GM18526 (cell line): ENCODE data around the gene CDHR5.

Experiments used
- POLR2A ChIP-seq: IDR thresholded peaks from 3 replicates; pipeline ENCODE4 v1.6.1; 2011; ENCODE audit not compliant: insufficient read length; ENCODE audit errors: extremely low read depth

Gene CDHR5

DNA sequence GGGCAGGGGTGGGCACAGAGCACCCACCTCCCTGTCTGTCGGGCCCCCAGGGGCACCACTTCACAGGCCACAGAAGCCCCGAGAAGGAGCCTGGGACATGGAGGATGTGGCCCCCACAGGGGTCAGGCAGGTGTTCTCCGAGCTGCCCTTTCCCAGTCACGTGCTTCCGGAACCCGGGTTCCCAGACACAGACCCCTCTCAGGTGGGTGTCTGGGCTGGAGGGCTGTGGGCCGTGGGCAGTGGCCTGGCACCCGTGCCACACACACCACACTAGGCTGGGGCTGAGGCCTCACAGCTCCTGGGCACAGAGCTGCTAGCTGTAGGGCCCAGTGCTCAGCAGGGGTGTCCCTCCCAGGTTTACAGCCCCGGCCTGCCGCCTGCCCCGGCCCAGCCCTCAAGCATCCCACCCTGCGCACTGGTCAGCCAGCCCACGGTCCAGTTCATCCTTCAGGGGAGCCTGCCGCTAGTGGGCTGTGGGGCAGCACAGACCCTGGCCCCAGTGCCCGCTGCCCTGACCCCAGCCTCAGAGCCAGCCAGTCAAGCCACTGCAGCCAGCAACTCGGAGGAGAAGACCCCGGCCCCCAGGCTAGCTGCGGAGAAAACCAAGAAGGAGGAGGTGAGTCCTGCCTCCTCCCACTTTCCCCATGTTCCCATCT lies 14.5 kb downstream of the CDHR5 start:
- TF ChIP-seq POLR2A = no peak

DNA sequence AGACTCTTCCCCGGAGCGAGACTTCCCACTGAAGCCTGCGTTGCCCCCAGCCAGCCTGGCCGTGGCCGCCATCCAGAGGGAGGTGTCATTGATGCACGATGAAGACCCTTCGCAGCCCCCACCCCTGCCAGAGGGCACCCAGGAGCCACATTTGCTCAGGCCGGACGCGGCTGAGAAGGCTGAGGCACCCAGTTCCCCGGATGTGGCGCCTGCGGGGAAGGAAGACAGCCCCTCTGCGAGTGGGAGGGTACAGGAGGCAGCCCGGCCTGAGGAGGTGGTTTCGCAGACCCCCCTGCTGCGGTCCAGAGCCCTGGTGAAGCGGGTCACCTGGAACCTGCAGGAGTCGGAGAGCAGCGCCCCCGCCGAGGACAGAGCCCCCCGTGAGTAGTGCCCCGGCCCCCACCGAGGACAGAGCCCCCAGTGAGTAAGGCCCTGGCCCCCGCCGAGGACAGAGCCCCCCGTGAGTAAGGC lies 15.4 kb downstream of the CDHR5 start:
- TF ChIP-seq POLR2A = no peak

DNA sequence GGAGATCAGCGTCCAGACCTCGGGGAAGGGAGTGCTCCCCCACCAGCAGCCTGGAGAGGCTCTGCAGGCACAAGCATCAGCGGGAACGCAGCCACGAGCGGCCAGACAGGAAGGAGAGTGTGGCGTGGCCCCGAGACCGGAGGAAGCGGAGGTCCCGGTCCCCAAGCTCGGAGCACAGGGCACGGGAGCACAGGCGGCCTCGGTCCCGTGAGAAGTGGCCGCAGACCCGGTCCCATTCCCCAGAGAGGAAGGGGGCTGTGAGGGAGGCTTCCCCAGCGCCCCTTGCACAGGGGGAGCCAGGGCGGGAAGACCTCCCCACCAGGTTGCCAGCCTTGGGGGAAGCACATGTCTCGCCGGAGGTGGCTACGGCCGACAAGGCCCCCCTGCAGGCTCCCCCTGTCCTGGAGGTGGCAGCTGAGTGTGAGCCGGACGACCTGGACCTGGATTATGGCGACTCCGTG lies 15.9 kb downstream of the CDHR5 start:
- TF ChIP-seq POLR2A = no peak

DNA sequence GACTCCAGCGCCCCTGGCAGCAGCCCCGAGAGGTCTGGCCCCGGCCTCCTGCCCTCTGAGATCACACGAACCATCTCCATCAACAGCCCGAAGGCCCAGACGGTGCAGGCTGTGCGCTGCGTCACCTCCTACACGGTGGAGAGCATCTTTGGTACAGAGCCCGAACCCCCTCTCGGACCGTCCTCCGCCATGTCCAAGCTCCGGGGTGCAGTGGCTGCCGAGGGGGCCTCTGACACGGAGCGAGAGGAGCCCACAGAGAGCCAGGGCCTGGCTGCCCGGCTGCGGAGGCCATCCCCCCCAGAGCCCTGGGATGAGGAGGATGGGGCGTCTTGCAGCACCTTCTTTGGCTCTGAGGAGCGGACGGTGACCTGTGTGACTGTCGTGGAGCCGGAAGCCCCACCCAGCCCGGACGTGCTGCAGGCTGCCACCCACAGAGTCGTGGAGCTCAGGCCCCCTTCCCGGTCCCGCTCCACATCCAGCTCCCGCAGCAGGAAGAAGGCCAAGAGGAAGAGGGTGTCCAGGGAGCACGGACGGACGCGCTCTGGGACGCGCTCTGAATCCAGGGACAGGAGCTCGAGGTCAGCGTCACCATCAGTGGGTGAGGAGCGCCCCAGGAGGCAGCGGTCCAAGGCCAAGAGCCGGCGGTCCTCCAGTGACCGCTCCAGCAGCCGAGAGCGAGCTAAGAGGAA lies 16.6 kb downstream of the CDHR5 start:
- no peak for TF ChIP-seq POLR2A

DNA sequence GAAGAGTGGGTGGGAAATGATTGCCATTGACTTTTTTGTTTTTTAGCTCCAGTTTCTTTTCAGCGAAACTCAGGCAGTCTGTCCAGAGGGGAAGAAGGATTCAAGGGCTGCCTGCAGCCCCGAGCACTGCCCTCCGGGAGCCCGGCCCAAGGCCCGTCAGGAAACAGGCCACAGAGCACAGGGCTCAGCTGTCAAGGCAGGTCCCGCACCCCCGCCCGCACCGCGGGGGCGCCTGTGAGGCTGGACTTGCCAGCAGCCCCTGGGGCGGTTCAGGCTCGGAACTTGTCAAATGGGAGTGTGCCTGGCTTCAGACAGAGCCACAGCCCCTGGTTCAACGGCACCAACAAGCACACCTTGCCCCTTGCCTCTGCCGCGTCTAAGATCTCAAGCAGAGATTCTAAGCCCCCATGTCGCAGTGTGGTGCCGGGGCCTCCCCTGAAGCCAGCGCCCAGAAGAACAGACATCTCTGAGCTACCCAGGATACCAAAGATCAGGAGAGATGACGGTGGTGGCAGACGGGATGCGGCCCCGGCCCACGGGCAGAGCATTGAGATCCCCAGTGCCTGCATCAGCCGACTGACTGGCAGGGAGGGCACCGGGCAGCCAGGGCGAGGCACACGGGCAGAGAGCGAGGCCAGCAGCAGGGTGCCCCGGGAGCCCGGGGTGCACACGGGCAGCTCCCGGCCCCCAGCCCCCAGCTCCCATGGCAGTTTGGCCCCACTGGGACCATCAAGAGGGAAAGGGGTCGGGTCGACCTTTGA lies 17.6 kb downstream of the CDHR5 start:
- TF ChIP-seq POLR2A = no peak

DNA sequence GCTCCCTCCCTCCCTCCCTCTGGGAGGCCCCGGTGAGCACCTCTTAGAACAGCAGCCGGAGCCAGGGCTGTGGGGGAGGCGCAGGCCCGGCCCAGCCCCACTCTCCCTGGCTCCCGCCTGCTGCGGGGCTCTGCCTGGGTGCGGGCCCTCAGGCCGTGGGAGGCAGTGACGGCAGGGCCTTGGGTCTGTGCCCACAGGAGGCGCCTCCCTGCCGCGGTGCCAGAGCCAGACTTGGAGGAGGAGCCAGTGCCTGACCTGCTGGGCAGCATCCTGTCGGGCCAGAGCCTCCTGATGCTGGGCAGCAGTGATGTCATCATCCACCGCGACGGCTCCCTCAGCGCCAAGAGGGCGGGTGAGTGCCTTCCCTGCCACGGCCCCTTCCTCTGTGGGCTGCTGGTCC lies 18.5 kb downstream of the CDHR5 start:
- no peak for TF ChIP-seq POLR2A

DNA sequence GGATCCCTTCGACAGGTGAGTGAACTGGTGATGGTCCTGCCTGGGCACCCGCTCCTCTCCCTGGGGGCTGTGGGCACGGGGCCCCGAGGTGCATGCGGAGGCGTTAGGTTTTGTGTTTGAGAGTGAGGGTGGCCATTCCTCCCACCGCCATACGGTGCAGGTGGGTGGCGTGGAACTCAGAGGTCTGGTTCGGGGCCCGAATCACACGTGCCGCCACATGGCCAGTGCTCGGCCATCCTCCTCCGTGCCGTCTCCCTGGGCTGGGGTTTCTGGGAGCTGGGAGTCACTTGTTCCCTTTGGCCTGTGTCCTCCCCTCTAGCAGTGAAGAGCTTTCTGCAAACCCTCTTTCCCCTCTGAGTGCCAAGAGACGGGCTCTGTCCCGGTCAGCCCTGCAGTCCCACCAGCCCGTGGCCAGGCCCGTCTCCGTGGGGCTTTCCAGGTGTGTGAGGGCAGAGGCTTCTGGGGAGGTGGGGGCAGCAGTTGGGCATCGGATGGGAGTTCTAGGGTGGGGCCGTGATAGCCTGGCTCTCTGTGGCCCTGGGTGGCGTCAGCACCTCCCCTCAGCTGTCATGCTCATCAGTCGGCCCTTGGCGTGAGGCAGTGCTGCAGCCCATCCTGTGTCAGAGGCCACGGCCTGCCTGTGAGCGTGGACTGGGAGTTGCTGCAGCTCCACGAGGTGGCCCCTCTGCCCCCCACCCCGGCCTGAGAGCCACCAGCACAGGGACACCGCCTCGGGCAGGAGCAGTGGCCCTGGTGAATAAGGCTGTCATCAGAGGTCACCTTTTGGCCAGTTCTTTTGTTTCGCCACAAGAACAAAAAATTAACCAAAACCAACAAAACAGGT lies 19.2 kb downstream of the CDHR5 start:
- no peak for TF ChIP-seq POLR2A

DNA sequence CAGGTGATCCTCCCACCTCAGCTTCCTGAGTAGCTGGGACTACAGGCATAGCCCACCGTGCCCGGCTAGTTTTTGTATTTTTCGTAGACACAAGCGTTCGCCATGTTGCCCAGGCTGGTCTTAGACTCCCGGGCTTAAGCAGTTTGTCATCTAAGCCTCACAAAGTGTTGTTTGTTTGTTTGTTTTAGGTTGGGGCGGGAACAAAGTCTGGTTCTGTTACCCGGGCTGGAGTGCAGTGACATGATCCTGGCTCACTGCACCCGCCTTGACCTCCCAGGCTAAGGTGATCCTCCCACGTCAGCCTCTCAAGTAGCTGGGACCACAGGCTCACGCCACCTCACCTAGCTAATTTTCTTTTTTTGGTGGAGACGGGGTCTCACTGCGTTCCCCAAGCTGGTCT lies 21.6 kb downstream of the CDHR5 start:
- TF ChIP-seq POLR2A = no peak

DNA sequence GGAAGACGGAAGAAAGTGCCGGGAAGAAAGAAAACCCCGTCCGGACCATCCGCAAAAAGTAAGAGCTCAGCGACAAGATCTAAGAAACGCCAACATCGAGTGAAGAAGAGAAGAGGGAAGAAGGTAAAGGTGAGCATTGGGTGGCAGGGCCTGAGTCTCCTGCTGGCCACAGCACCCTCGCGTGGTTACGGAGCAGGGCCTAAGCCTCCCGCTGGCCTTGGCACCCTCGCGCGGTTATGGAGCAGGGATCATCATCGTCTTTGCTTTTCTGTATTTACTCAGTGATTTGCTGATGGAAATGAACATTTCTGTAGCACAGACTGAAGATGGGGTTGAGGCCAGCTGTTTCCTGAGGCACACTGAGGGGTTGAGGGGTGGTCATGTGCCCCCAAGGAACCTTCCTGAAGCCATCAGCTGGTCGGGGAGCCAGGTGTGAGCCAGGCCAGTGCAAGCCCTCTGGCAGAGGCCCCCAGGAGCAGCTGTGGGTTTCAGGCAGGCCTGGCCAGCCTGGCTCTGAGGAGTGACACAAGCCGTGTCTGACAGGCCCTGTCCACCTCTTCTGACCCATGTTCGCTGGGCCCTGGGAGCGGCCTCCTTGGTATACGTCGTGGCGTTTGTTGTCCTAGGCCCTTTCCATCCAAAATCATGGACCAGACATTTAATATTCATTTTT lies 23.0 kb downstream of the CDHR5 start:
- TF ChIP-seq POLR2A = no peak

DNA sequence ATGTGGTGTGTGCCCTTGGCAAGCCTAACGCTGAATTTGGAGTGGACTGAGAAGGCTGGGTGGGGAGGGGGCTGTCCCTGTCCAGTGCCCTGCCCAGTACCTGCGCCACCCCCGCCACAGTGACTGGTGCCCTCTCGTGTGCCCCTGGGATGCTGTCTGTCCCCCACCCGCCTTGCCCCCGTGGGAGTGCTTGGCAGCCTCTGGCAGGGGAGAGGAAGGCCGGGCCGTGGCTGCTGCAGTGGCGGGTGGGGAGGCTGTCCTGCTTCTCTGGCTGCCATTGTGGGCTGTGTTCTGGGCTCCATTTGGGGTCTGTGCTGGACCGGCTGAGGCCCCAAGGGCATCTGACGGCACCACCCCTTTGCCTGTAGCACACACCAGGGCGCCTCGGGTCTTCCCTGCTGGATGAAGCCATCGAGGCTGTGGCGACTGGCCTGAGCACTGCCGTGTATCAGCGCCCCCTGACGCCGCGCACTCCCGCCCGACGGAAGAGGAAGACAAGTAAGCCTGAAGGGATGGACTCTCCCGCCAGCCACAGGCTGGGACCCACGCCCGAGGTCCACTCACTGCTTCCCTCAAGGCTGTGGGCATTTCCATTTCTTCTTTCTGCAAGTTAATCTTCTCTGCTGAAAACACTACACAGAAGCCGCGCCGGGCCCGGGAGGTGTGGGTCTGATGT lies 26.6 kb downstream of the CDHR5 start:
- no peak for TF ChIP-seq POLR2A

DNA sequence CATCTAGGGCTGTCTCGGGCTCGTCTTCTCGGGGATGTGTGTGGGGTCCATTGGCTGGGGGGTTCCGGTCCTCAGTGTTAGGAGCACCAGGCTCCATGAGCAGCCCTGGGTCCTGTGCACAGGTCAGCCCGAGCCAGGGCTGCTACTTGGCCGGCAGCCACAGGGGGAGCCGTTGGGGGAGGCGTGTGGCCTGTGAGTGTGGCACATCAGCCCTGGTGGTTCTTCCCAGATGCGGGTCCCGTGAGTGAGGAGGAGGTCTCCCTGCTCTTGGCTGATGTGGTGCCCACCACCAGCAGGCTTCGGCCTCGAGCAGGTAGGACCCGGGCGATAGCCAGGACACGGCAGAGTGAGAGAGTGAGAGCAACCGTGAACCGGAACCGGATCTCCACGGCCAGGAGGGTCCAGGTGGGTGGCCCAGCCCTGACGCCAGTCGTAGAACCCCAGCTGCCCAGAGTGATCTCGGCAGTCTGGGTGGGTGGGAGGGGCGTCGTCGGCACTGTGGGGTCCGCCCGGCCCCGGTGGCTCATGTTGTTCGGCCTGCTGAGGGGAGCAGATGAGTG lies 27.5 kb downstream of the CDHR5 start:
- no peak for TF ChIP-seq POLR2A

DNA sequence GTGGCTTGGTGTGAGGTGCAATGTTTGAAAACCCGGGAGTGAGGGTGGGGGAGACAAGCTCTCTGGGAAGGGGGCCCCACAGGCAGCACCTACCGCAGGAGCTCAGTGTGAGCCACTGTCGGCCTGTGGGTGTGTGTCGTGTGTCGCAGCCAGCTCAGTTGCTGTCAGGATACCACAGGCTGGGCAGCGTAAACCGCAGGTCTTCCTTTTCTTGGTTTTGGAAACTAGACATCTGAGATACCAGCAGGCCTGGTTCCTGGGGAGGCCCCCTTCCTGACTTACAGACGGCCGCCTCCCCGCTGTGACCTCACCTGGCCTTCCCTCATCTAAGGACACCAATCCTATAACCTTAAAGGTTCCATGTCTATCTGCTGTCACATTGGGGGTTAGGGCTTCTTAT lies 28.4 kb downstream of the CDHR5 start:
- no peak for TF ChIP-seq POLR2A

DNA sequence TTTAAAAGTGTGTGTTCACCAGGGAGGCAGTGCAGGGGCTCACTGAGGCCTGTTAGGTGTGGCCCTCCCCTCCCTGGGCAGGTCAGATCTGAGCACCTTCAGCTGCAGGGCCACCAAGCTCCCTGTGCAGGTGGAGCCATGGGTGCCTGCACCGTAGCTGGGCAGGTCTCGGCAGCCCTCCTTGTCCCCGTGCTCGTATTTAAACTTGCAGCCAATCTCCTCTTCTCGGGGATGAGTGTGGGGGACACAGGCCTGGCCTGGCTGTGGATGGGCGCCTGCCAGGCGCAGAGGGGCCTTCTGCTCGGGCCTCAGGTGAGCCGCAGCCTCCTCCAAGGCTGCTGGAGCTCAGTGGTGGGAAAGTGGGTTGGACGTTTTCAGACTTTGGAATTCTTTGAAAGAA lies 29.4 kb downstream of the CDHR5 start:
- TF ChIP-seq POLR2A = no peak

DNA sequence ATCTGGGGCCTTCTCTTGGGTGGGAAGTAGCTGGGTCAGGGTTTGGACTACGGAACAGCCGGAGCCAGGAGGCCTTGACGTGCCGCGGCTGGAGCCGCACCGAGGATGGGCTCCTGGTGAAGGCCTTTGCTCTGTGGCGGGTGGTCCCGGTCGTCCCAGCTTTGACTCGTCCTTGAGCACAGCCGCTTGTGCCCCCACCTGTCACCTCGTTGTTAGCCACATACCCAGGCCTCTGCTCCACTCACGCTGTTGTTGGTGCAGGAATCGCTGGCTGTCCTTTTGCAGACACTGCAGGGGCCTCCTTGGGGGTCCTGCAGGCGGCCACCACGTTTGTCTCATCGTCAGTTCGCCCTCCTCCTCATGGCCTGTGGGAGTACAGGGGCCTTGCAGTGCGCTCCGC lies 31.4 kb downstream of the CDHR5 start:
- no peak for TF ChIP-seq POLR2A

DNA sequence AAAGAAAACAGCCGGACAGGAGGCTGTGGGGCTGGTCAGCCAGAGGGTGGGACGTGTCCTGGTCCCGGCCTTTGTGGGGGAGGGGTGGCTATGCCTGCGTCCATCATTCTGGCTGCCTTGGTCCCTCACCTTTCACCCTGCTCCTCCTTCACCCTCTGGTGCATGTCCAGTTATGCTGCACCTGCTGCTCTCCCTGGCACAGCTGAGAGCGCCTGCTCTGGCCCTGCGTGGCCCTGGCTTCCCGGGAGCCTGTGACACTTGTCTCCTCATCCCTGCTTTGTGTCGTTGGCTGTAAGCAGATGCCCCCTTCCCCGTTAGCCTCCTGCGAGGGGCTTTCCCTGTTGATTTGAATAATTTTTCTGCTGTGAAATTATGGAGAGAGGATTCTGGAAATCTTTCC lies 31.8 kb downstream of the CDHR5 start:
- no peak for TF ChIP-seq POLR2A
